Body of pancreas (tissue), 4 donors: Measurements from ENCODE around the gene ERC2.

Source experiments
- POLR2A ChIP-seq, 3 donors: fragments of 450-650 bp; IDR thresholded peaks; one replicate each; pipeline ENCODE4 v1.6.1; 2016; ENCODE audit warnings: antibody characterized with exemption in 3 of 3, mild to moderate bottlenecking in 2 of 3
- TF ChIP-seq, protein P1 (sequence below), 7 experiments: fragments of 450-650 bp in 4 of 7; fragments of 200-600 bp in 3 of 7; sonication (generic) in 3 of 7; IDR thresholded peaks; one replicate each; pipeline ENCODE4 v1.5.1; 2016 to 2019; ENCODE audit warnings: antibody characterized with exemption in 7 of 7

DNA sequence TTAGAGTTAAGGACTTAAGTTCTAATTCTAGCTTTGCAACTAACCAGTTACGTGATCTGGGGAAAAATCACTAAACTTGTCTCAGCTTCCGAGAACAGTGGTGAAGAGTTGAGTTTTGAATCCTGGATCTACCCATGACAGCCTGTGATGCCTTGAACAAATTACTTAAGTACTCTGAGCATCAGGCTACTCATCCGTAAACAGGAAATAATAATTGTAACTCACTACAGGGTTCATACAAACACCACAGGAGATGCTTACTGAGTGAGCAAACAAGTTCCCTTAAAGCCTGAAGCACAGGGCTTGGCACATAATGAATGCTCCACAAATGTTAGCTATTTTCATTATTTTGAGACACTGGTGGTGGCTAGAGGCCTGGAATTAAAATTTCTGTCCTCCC, 158.8 kb downstream of the ERC2 start:
- TF ChIP-seq, protein P1, sequence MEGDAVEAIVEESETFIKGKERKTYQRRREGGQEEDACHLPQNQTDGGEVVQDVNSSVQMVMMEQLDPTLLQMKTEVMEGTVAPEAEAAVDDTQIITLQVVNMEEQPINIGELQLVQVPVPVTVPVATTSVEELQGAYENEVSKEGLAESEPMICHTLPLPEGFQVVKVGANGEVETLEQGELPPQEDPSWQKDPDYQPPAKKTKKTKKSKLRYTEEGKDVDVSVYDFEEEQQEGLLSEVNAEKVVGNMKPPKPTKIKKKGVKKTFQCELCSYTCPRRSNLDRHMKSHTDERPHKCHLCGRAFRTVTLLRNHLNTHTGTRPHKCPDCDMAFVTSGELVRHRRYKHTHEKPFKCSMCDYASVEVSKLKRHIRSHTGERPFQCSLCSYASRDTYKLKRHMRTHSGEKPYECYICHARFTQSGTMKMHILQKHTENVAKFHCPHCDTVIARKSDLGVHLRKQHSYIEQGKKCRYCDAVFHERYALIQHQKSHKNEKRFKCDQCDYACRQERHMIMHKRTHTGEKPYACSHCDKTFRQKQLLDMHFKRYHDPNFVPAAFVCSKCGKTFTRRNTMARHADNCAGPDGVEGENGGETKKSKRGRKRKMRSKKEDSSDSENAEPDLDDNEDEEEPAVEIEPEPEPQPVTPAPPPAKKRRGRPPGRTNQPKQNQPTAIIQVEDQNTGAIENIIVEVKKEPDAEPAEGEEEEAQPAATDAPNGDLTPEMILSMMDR (IDR thresholded peaks at IDR 0.05): no peak
- no peak for TF ChIP-seq POLR2A (IDR thresholded peaks at IDR 0.05)
